Subcutaneous adipose tissue (tissue), 4 donors: Measurements from ENCODE around the gene GJC1. TPM values are rescaled to one million over a fixed set of nuclear protein-coding genes. Genes with fewer than 3 reads are reported as not detected.

ENCODE experiments used
- CTCF ChIP-seq: fragments of 450-650 bp; IDR thresholded peaks from one replicate; pipeline ENCODE4 v1.5.1; 2016; ENCODE audit warnings: low read depth, mild to moderate bottlenecking, control low read depth, antibody characterized with exemption, moderate library complexity
- total RNA-seq, 4 donors: library from RNA; depleted of rRNA; stranded (reverse); fragments of >200 nt; gene quantifications; one replicate each; pipeline ENCODE4 v1.1.0, GENCODE V29; 2016

Gene GJC1
- total RNA-seq, 4 donors from 2014 or later, result 5.9 to 19.8 (median 8.8) TPM

GRCh38 chr17:44786551-44787081, 43.5 kb downstream of the GJC1 start:
- no peak for TF ChIP-seq CTCF

DNA sequence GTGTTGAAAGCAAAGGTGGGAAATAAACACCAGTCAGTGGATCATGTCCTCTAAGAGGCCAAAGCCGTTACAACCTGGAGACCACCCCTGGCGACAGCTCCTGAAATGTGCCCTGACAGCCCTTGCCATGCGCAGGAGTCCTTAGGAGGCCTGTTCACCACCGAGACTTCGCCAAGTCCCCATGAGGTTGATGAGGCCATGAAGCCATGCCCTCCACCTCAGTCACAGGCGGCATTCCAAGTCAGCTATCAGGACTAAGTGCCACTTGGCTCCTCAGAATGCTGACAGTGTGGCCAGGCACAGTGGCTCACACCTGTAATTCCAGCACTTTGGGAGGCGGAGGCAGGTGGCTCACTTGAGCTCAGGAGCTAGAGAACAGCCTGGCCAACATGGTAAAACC, 44.2 kb downstream of the GJC1 start:
- no peak for TF ChIP-seq CTCF

DNA sequence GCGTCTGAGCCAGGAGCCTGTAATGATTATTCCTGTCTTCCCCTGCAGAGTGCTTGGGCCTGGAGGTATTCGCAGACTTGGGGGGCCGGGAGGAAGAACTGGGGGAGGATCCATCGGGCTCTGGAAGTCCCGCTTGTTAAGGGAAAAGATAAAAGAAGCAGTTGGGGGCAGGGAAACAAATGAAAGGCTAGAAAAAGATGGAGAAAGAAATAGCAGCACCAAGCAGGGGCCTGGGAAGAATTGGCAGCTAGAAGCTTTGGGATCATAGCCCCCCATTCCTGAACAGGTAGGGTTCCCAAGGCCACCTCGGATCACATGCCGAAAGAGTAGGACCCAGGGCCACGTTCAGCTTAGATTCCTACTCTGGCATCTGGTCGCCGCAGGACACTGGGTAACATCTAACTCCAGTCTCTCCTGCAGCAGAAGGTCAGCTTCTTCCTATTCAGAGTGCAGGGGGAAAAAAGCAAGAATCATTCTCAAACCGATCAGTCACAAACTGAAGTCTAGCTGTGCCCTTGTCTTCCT, 47.7 kb downstream of the GJC1 start:
- TF ChIP-seq CTCF, result no peak

GRCh38 chr17:44781551-44782325, 48.3 kb downstream of the GJC1 start:
- no peak for TF ChIP-seq CTCF

DNA sequence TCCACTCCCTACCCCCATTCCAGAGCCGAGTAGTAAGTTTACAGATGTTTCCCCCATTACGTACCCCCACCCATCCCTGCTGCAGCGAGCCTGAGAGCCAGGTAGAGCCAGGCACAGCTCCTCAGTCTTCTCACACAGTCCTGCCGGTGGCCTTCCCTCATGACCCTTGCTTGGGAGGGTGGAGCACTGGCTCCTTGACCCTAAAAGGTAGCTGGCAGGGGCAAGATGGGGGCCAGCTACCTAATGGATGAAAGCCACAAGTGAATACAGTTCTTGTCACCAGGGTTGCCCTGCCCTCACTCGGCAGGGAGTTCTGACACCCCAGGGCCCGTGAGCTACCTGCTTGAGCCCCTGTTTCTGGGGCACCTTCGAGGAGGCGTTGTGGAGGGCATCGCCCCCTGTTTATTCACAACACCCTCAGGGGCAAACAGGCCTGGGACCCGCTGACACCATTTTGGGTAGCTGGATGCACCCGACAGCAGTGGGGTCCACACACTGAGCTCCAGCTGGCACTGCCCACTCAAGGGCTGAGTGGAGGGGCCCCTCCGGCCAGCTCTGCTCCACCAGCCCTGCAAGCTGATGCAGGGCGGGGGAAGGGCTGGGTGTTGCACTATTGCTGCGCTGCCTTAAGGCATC, 49.1 kb downstream of the GJC1 start:
- no peak for TF ChIP-seq CTCF

GRCh38 chr17:44780161-44780560, 49.9 kb downstream of the GJC1 start:
- no peak for TF ChIP-seq CTCF
